Endothelial cell of umbilical vein (primary cell): ENCODE results near the gene TNNT3. TPM values are rescaled to one million over a fixed set of nuclear protein-coding genes. Genes with fewer than 3 reads are reported as not detected.

Source experiments
- BruUV-seq: library from RNA; stranded (reverse); fragments of 400-500 nt; replicated peaks from 2 replicates; lab custom pipeline; 2021; lab: Mats Ljungman, UMichigan
- CTCF ChIA-PET: fragments of 300-600, 350-600 bp; sonication (Branson Sonifier 250); formaldehyde crosslinking; loops from one replicate; lab custom pipeline; 2021; ENCODE audit warnings: antibody characterized with exemption, inconsistent platforms; lab: Charles Lee
- POLR2A ChIA-PET: fragments of 300-600, 350-600 bp; sonication (Branson Sonifier 250); formaldehyde crosslinking; loops from one replicate; lab custom pipeline; 2021; ENCODE audit warnings: antibody characterized with exemption, inconsistent platforms; lab: Charles Lee
- DNase-seq: peaks from one replicate; pipeline ENCODE4 v3.0.0-alpha.2; 2011; ENCODE audit warnings: low read depth, low spot score
- FAIRE-seq: peaks from 2 replicates; lab custom pipeline; 2011; peaks lifted over from hg19 to GRCh38; lab: Jason Lieb, UNC
- H2AFZ ChIP-seq: 2 replicates; pipeline ENCODE4 v1.6.0; 2012; ENCODE audit warnings: low read depth, low read length, control low read depth, inconsistent platforms
- H3K27ac ChIP-seq: 2 replicates; pipeline ENCODE4 v1.5.1; 2011; ENCODE audit warnings: low read depth, mild to moderate bottlenecking, control low read depth, low read length, moderate library complexity; ENCODE audit not compliant: insufficient read depth
- H3K27me3 ChIP-seq, 2 experiments: 2 replicates each; pipeline versions ENCODE4 v1.6.0 to v1.6.1; 2011; ENCODE audit warnings: low read length in 2 of 2, mixed read lengths in 1 of 2; ENCODE audit not compliant: control insufficient read depth in 2 of 2, insufficient read depth in 2 of 2
- H3K36me3 ChIP-seq, 2 experiments: 2 replicates in 1 of 2; 3 replicates in 1 of 2; pipeline ENCODE4 v1.5.1; 2011; ENCODE audit warnings: low read length in 2 of 2, mild to moderate bottlenecking in 1 of 2, moderate library complexity in 1 of 2; ENCODE audit not compliant: control insufficient read depth in 2 of 2, insufficient read depth in 2 of 2; ENCODE audit errors: extremely low read depth in 1 of 2
- H3K4me1 ChIP-seq: 3 replicates; pipeline ENCODE4 v1.5.1; 2011; ENCODE audit warnings: mild to moderate bottlenecking, low read length; ENCODE audit not compliant: control insufficient read depth, insufficient read depth; ENCODE audit errors: extremely low read depth
- H3K4me2 ChIP-seq: 2 replicates; pipeline ENCODE4 v1.6.1; 2011; ENCODE audit warnings: low read length, control low read depth, mixed read lengths; ENCODE audit not compliant: insufficient read depth
- H3K4me3 ChIP-seq, 3 experiments: fragments of 200-600 bp in 1 of 3; sonication (generic), shearing (Covaris generic) in 1 of 3; replicated peaks in 1 of 3; 2 replicates each; pipeline ENCODE4 v1.5.1; 2011 to 2016; ENCODE audit warnings: control low read depth in 3 of 3, low read length in 3 of 3, mild to moderate bottlenecking in 2 of 3, inconsistent platforms in 1 of 3, low read depth in 1 of 3, moderate library complexity in 1 of 3; ENCODE audit not compliant: insufficient read depth in 1 of 3
- H3K79me2 ChIP-seq: 2 replicates; pipeline ENCODE4 v1.6.0; 2012; ENCODE audit warnings: low read length, inconsistent platforms; ENCODE audit not compliant: control insufficient read depth, insufficient read depth
- H3K9ac ChIP-seq: replicated peaks from 2 replicates; pipeline ENCODE3; 2011; ENCODE audit warnings: low read length, control low read depth; ENCODE audit not compliant: insufficient read depth; ENCODE audit errors: extremely low read depth
- H3K9me1 ChIP-seq: replicated peaks from 3 replicates; pipeline ENCODE4 v1.6.0; 2011; ENCODE audit warnings: mild to moderate bottlenecking, low read length; ENCODE audit not compliant: control insufficient read depth, insufficient read depth; ENCODE audit errors: extremely low read depth
- H3K9me3 ChIP-seq: replicated peaks from 2 replicates; pipeline ENCODE4 v1.5.1; 2012; ENCODE audit warnings: low read length, inconsistent platforms; ENCODE audit not compliant: control insufficient read depth, insufficient read depth
- H4K20me1 ChIP-seq: replicated peaks from 2 replicates; pipeline ENCODE3; 2011; ENCODE audit warnings: mild to moderate bottlenecking, low read length; ENCODE audit not compliant: control insufficient read depth, insufficient read depth; ENCODE audit errors: extremely low read depth
- CTCF ChIP-seq, 2 donors: IDR thresholded peaks; 1 replicate in 1 of 2; 2 replicates in 1 of 2; pipeline ENCODE4 v1.5.1; 2011; ENCODE audit warnings: low read length in 2 of 2, mild to moderate bottlenecking in 2 of 2, moderate library complexity in 2 of 2, control low read depth in 1 of 2, inconsistent platforms in 1 of 2, low read depth in 1 of 2; ENCODE audit not compliant: insufficient read depth in 1 of 2; ENCODE audit errors: extremely low read depth in 1 of 2
- EZH2 ChIP-seq: IDR thresholded peaks from 2 replicates; pipeline ENCODE4 v1.6.1; 2012; ENCODE audit warnings: borderline replicate concordance, low read depth, mild to moderate bottlenecking, moderate library complexity, low read length, inconsistent platforms; ENCODE audit not compliant: severe bottlenecking
- FOS ChIP-seq: IDR thresholded peaks from 2 replicates; pipeline ENCODE4 v1.6.1; 2011; ENCODE audit warnings: mild to moderate bottlenecking, low read length, moderate library complexity, borderline replicate concordance; ENCODE audit not compliant: insufficient read depth
- JUN ChIP-seq: IDR thresholded peaks from 2 replicates; pipeline ENCODE4 v1.6.1; 2011; ENCODE audit warnings: borderline replicate concordance, low read depth; ENCODE audit not compliant: insufficient read length, insufficient read depth
- MAX ChIP-seq: IDR thresholded peaks from 2 replicates; pipeline ENCODE4 v1.6.1; 2011; ENCODE audit not compliant: insufficient read depth, insufficient read length
- MYC ChIP-seq: IDR thresholded peaks from one replicate; pipeline ENCODE4 v1.6.1; 2011; ENCODE audit warnings: mild to moderate bottlenecking, low read depth, low read length
- dilution Hi-C: fragments of 300-500 bp; cut with MboI; formaldehyde crosslinking; loops from one replicate; pipeline ENCODE4 v1.15.0; 2019; ENCODE audit warnings: low sequenced_read_pairs; ENCODE audit not compliant: extremely low pct_ligation_motif_present
- intact Hi-C: fragments of 100-400 bp; cut with micrococcal nuclease; formaldehyde crosslinking; loops from one replicate; pipeline ENCODE4 v1.10.0; 2022
- polyA plus RNA-seq, 4 experiments: library from polyadenylated mRNA; depleted of rRNA in 3 of 4; stranded (reverse) in 3 of 4; unstranded in 1 of 4; fragments of >200 nt; gene quantifications; 2 replicates each; pipeline versions ENCODE4 v1.2.1 to v1.2.3, GENCODE V29; 2011 to 2012; ENCODE audit warnings: missing spikeins in 1 of 4
- total RNA-seq: library from RNA; stranded (reverse); gene quantifications from 2 replicates; pipeline ENCODE4 v1.2.3, GENCODE V29; 2021

TNNT3 gene
- total and polyA plus RNA-seq, 2 donors (not counting 3 experiments of a cell fraction or from before 2014, with no cell fraction given) = not detected

- POLR2A ChIA-PET = no interaction called here
- FAIRE-seq (no peak), DNase-seq (no peak)
- no peaks in the 10 kb centered on the region for H3K79me2 ChIP-seq
- H4K20me1 ChIP-seq = no peaks in the 10 kb centered on the region
- dilution Hi-C loops = no loop called here
- no peak overlapping the region for H3K4me2 ChIP-seq
- no peaks in the 10 kb centered on the region for H3K9me3 ChIP-seq
- CTCF ChIA-PET = interaction anchor here (0.6 to 2.2 kb wide), 5 partner anchors 10 to 255 kb away, joined by 3 to 15 read pairs (median 4); no protein-coding TSS in a partner anchor
- H3K27me3 ChIP-seq = peaks cover 5 to 12% of the 10 kb centered on the region in 2 experiments
- no peaks in the 10 kb centered on the region for H3K4me1 ChIP-seq
- no peaks in the 10 kb centered on the region for H3K36me3 ChIP-seq
- H3K27ac ChIP-seq = no peak overlapping the region
- H2AFZ ChIP-seq = no peak overlapping the region
- BruUV-seq = no TSS peak
- no peaks in the 10 kb centered on the region for H3K9me1 ChIP-seq
- H3K4me3 ChIP-seq = no peak overlapping the region
- intact Hi-C loops = no loop called here
- TF ChIP-seq EZH2 = no peak
- no peak for TF ChIP-seq CTCF (IDR thresholded peaks at IDR 0.05; ENCODE audit: extremely low read depth in 1 of 2, insufficient read depth in 1 of 2, low read depth in 1 of 2, low read length in 2 of 2)
- no peak for TF ChIP-seq JUN
- no peak for TF ChIP-seq MAX
- TF ChIP-seq MYC = no peak
- TF ChIP-seq FOS = no peak
- no peak overlapping the region for H3K9ac ChIP-seq
Observed at GRCh38 chr11:1892116-1892515, 27.4 kb upstream of the TNNT3 start.
